Fibroblast of villous mesenchyme (primary cell): ENCODE measurements around the gene GCC1. TPM values are rescaled to one million over a fixed set of nuclear protein-coding genes. Genes with fewer than 3 reads are reported as not detected.
"Not testable (repeated sequence)": the region's sequence is repeated elsewhere in the genome, so short reads cannot be mapped to it uniquely, and the experiment has no call there.

Source experiments
- DNase-seq: peaks from one replicate; pipeline ENCODE4 v3.0.0-alpha.2; 2010; ENCODE audit warnings: low read depth
- H3K4me3 ChIP-seq: 2 replicates; pipeline ENCODE4 v1.5.1; 2011; ENCODE audit warnings: low read depth, mild to moderate bottlenecking, low read length
- total RNA-seq: library from RNA; depleted of rRNA; stranded (reverse); fragments of >200 nt; gene quantifications from 2 replicates; pipeline ENCODE4 v1.2.3, GENCODE V29; 2012
- TF ChIP-seq, protein P1 (sequence below): IDR thresholded peaks from 2 replicates; pipeline ENCODE4 v1.5.1; 2012; ENCODE audit warnings: low read depth, mild to moderate bottlenecking, low read length; ENCODE audit not compliant: insufficient read depth

GCC1 gene
- total RNA-seq, 1 donor, result 19.0 TPM

DNA sequence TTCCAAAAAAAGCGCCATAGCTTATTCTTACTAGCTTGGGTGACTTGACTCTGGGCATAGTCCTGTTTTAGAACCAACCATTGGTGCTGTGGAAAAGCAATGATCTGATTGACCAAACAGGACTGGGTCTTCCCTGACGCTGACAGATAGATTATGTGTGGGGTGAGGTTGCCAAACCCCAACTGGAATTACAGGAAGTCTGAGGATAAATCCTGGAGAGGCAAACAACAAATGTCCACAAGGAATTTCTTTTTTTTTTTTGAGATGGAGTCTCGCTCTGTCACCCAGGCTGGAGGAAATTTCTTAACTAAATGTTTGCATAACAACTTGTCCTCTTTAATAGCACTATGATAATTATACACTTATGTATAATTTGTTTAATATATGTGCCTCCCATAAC, 19.2 kb downstream of the GCC1 start:
- TF ChIP-seq, protein P1, sequence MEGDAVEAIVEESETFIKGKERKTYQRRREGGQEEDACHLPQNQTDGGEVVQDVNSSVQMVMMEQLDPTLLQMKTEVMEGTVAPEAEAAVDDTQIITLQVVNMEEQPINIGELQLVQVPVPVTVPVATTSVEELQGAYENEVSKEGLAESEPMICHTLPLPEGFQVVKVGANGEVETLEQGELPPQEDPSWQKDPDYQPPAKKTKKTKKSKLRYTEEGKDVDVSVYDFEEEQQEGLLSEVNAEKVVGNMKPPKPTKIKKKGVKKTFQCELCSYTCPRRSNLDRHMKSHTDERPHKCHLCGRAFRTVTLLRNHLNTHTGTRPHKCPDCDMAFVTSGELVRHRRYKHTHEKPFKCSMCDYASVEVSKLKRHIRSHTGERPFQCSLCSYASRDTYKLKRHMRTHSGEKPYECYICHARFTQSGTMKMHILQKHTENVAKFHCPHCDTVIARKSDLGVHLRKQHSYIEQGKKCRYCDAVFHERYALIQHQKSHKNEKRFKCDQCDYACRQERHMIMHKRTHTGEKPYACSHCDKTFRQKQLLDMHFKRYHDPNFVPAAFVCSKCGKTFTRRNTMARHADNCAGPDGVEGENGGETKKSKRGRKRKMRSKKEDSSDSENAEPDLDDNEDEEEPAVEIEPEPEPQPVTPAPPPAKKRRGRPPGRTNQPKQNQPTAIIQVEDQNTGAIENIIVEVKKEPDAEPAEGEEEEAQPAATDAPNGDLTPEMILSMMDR, result no peak
- no peak overlapping the region for H3K4me3 ChIP-seq
- no peak for DNase-seq

DNA sequence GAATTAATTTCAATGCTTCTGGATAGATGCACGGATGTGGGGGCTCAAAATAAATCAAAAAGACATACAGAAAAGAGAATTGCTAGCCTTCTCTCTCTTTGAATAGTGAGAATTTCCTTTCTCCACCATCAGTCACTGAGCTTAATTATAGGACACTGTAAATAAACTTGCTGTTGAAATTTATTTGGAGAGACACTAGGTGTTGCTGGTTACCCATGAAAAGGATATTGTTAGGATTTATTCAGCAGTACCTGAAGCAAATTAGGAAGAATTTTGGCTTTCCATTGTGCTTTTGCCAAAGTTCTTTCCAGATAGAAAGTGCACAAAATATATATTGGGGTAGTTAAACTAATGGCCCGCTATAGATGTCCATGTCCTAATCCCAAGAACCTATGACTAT, 27.6 kb downstream of the GCC1 start:
- TF ChIP-seq, protein P1, result no peak
- no peak for DNase-seq
- no peak overlapping the region for H3K4me3 ChIP-seq

DNA sequence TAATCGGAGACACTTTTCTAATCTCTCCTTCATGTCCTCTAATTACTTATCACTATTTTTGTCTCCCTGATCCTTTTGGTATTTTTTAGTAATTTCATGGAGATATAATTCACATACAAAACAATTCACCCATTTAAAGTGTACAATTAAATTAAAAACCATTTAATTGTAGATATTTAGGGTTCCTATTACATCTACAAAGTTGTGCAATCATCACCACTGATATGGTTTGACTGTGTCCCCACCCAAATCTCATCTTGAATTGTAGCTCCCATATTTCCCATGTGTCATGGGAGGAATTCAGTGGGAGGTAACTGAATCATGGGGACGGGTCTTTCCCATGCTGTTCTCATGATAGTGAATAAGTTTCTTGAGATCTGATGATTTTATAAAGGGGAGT, 29.0 kb downstream of the GCC1 start:
- no peak for DNase-seq
- H3K4me3 ChIP-seq, result no peak overlapping the region
- TF ChIP-seq, protein P1, result no peak

DNA sequence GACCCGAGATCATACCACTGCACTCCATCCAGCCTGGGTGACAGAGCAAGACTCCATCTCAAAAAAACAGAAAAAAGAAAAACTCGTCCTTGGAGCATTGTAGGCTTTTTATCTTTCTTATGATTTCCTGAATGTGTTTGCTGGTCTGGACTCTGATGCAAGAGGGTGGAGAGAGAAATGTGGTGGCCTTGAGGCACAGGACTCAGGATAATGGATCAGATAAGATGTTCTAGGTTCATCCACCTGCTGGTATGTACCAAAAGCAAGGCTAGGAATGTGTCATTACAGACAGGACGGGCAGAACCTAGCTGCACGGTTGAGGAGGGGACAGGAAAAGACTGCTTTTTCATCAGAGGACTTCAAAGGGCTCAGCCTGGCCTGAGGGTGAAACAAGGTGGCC, 33.5 kb downstream of the GCC1 start:
- no peak overlapping the region for H3K4me3 ChIP-seq
- DNase-seq, result no peak
- TF ChIP-seq, protein P1, result no peak

DNA sequence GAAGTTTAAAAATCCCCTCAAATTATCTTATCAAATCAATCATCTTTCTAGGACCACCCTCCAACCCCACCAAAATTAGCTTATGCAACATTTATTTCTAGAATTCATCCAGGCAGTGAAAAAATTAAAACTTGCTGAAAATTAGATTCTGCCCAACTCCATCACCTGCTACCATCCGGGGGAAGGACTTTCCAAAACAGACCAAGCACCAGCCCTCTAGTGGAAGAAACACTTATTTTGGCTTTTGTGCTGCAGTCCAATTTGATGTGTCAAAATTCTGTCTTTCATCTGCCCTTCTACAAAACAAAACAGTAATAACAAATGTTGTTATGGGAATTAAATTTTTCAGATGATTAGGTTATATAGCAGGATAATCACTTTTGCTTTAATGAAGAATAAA, 35.1 kb downstream of the GCC1 start:
- DNase-seq, result no peak
- TF ChIP-seq, protein P1, result peak; percentile 27
- no peak overlapping the region for H3K4me3 ChIP-seq

DNA sequence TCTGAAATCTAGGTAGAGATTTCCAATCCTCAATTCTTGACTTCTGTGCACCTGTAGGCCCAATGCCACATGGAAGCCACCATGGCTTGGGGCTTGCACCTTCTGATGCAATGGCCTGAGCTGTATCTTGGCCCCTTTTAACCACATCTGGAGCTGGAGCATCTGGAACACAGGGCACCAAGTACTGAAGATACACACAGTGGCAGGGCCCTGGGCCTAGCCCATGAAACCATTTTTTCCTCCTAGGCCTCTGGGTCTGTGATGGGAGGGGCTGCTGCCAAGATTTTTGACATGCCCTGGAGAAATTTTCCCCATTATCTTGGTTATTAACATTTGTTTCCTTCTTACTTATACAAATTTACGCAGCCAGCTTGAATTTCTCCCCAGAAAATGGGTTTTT, 39.1 kb downstream of the GCC1 start:
- TF ChIP-seq, protein P1, result no peak
- no peak overlapping the region for H3K4me3 ChIP-seq
- DNase-seq, result no peak

DNA sequence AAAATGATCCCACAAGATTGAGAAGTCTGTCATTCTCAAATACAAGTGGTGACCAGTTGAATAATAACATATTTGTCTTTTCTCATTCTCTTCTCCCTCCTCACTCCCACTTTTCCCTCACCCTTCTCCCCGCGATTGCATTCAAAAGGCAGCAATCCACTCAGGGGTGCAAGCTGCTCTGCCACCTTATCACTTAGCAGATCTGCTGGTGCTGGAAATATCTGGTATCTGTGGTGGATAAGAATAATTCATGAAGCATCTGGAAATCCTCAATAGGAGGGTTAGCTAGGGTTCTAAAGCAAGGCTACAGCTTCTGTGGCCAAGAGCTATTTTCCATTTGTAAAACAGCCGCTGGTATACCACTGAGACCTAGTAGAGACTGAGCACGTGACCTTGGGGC, 43.8 kb downstream of the GCC1 start:
- TF ChIP-seq, protein P1, result no peak
- H3K4me3 ChIP-seq, result no peak overlapping the region
- DNase-seq, result no peak

DNA sequence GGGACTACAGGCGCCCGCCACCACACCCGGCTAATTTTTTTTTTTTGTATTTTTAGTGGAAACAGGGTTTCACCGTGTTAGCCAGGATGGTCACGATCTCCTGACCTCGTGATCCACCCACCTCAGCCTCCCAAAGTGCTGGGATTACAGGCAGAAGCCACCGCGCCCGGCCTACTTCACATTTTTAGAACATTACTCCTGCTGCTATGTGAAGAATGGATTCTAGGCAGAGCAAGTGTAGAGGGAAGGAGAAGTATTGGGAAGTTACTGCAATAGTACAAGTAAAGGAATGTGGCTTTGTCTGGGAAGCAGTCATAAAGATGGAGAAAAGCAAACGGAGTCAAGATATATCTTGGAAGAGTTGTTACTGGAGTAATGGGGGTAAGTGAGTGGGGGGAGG, 44.9 kb downstream of the GCC1 start:
- not testable (repeated sequence) for H3K4me3 ChIP-seq, DNase-seq
